A549 (cell line): Measurements from ENCODE around the gene ADGRG6. TPM values are rescaled to one million over a fixed set of nuclear protein-coding genes. Genes with fewer than 3 reads are reported as not detected.

Source experiments
- ATAC-seq, 2 experiments: fragments of 200-7000 bp in 1 of 2; fragments of >200 bp in 1 of 2; cut with Nextera tagmentation in 1 of 2; cut with Tn5 transposase in 1 of 2; 3 replicates each; pipeline versions ENCODE4 v1.8.0 to v1.9.1; 2018 to 2020; ENCODE audit warnings: mild to moderate bottlenecking in 1 of 2, moderate library complexity in 1 of 2
- CTCF ChIA-PET: fragments of 300-600 bp; sonication (Branson Sonifier 250); formaldehyde crosslinking; extraction: SDS; loops from one replicate; lab custom pipeline; 2021; ENCODE audit warnings: antibody characterized with exemption, inconsistent platforms; lab: Yijun Ruan, JAX
- POLR2A ChIA-PET: fragments of 350-600 bp; formaldehyde crosslinking; extraction: SDS; loops from one replicate; lab custom pipeline; 2021; ENCODE audit warnings: antibody characterized with exemption, inconsistent platforms; lab: Yijun Ruan, JAX
- DNase-seq, 2 experiments: peaks; one replicate each; pipeline versions ENCODE4 v3.0.0 to v3.0.0-alpha.2; 2011 to 2016; ENCODE audit warnings: low read depth in 1 of 2, low spot score in 1 of 2
- FAIRE-seq: peaks from 2 replicates; lab custom pipeline; 2011; peaks lifted over from hg19 to GRCh38; lab: Jason Lieb, UNC
- H3K27ac ChIP-seq, 2 experiments: fragments of >200 bp; sonication (Bioruptor Twin); formaldehyde crosslinking; 3 replicates each; pipeline ENCODE4 v1.5.1; 2016 to 2017
- H3K4me1 ChIP-seq: fragments of >200 bp; sonication (Bioruptor Twin); formaldehyde crosslinking; 3 replicates; pipeline ENCODE4 v1.6.1; 2016
- H3K4me2 ChIP-seq: fragments of >200 bp; sonication (Bioruptor Twin); formaldehyde crosslinking; 3 replicates; pipeline ENCODE4 v1.6.1; 2016
- H3K4me3 ChIP-seq: fragments of >200 bp; sonication (Bioruptor Twin); formaldehyde crosslinking; 3 replicates; pipeline ENCODE4 v1.5.1; 2016
- H3K9me3 ChIP-seq: fragments of >200 bp; sonication (Bioruptor Twin); formaldehyde crosslinking; 3 replicates; pipeline ENCODE4 v1.6.1; 2016
- CHD2 ChIP-seq: fragments of 150-350 bp; IDR thresholded peaks from 2 replicates; pipeline ENCODE4 v1.6.1; 2014; ENCODE audit warnings: low read length; ENCODE audit not compliant: partially characterized antibody
- EP300 ChIP-seq, 2 experiments: fragments of >200 bp; sonication (Bioruptor Twin); formaldehyde crosslinking; IDR thresholded peaks; 2 replicates in 1 of 2; 3 replicates in 1 of 2; pipeline ENCODE4 v1.6.1; 2016 to 2017
- FOSL2 ChIP-seq, 2 experiments: fragments of 450-650 bp in 1 of 2; fragments of >200 bp in 1 of 2; sonication (Bioruptor Twin) in 1 of 2; formaldehyde crosslinking; IDR thresholded peaks; 2 replicates each; pipeline versions ENCODE4 v1.5.0 to v1.6.1; 2016 to 2020; ENCODE audit warnings: mild to moderate bottlenecking in 1 of 2, moderate library complexity in 1 of 2
- GATA3 ChIP-seq: IDR thresholded peaks from 2 replicates; pipeline ENCODE4 v1.6.1; 2012; ENCODE audit warnings: borderline replicate concordance
- HDAC2 ChIP-seq: fragments of 200-600 bp; sonication (generic); IDR thresholded peaks from 2 replicates; pipeline ENCODE4 v1.6.1; 2016
- HEYL ChIP-seq: fragments of 250-450 bp; sonication (Bioruptor Pico); IDR thresholded peaks from 2 replicates; pipeline ENCODE4 v1.8.0; 2021; ENCODE audit warnings: mild to moderate bottlenecking, moderate library complexity
- HOXB13 ChIP-seq: fragments of 250-450 bp; sonication (Bioruptor Pico); IDR thresholded peaks from 2 replicates; pipeline ENCODE4 v1.5.0; 2020; ENCODE audit warnings: low read depth, mild to moderate bottlenecking, moderate library complexity
- HOXB5 ChIP-seq: fragments of 250-450 bp; sonication (Bioruptor Pico); IDR thresholded peaks from 2 replicates; pipeline ENCODE4 v1.5.0; 2020; ENCODE audit warnings: mild to moderate bottlenecking, moderate library complexity
- JUNB ChIP-seq: fragments of >200 bp; sonication (Bioruptor Twin); formaldehyde crosslinking; IDR thresholded peaks from 2 replicates; pipeline ENCODE4 v1.6.1; 2016
- MAFK ChIP-seq: fragments of 450-650 bp; IDR thresholded peaks from 2 replicates; pipeline ENCODE4 v1.6.1; 2014; ENCODE audit not compliant: partially characterized antibody
- MAX ChIP-seq: IDR thresholded peaks from 2 replicates; pipeline ENCODE4 v1.6.1; 2012
- NFE2L2 ChIP-seq: fragments of 150-350 bp; conservative IDR thresholded peaks from 2 replicates; pipeline ENCODE4 v1.6.1; 2014; ENCODE audit warnings: low read length
- PHF8 ChIP-seq: fragments of 200-600 bp; sonication (generic); IDR thresholded peaks from 2 replicates; pipeline ENCODE4 v1.6.1; 2016; ENCODE audit warnings: low read depth, mild to moderate bottlenecking, antibody characterized with exemption, moderate library complexity, borderline replicate concordance
- POLR2A ChIP-seq: IDR thresholded peaks from 2 replicates; pipeline ENCODE4 v1.6.1; 2012; ENCODE audit warnings: mild to moderate bottlenecking, low read length
- RARB ChIP-seq: fragments of 250-450 bp; sonication (Bioruptor Pico); IDR thresholded peaks from 2 replicates; pipeline ENCODE4 v1.8.0; 2021; ENCODE audit warnings: mild to moderate bottlenecking, moderate library complexity
- REST ChIP-seq: fragments of 200-600 bp; sonication (generic); IDR thresholded peaks from 2 replicates; pipeline ENCODE4 v1.6.1; 2016; ENCODE audit warnings: antibody characterized with exemption, mild to moderate bottlenecking, moderate library complexity
- RFX5 ChIP-seq: fragments of 450-650 bp; IDR thresholded peaks from 2 replicates; pipeline ENCODE4 v1.7.1; 2014; ENCODE audit warnings: antibody characterized with exemption, mild to moderate bottlenecking, moderate library complexity
- SMC3 ChIP-seq: fragments of >200 bp; sonication (Bioruptor Twin); formaldehyde crosslinking; IDR thresholded peaks from 3 replicates; pipeline ENCODE4 v1.6.1; 2018; ENCODE audit warnings: inconsistent platforms
- TP53 ChIP-seq: fragments of 250-450 bp; sonication (Bioruptor Pico); IDR thresholded peaks from 2 replicates; pipeline ENCODE4 v1.5.0; 2021; ENCODE audit warnings: mild to moderate bottlenecking, moderate library complexity
- USF2 ChIP-seq: fragments of 450-650 bp; IDR thresholded peaks from 2 replicates; pipeline ENCODE4 v1.6.1; 2014; ENCODE audit warnings: antibody characterized with exemption
- ZC3H11A ChIP-seq: fragments of 450-650 bp; IDR thresholded peaks from 2 replicates; pipeline ENCODE4 v1.6.1; 2014; ENCODE audit warnings: antibody characterized with exemption, mild to moderate bottlenecking
- ZNF302 ChIP-seq: fragments of 250-450 bp; sonication (Bioruptor Pico); IDR thresholded peaks from 2 replicates; pipeline ENCODE4 v1.9.0; 2021; ENCODE audit warnings: inconsistent platforms, mild to moderate bottlenecking, moderate library complexity
- WGBS: methylation state at CpG from one replicate; pipeline ENCODE4 v1.1.6; 2017; ENCODE audit errors: missing lambda C conversion rate; 5-methylcytosine and 5-hydroxymethylcytosine counted together
- polyA plus RNA-seq, 4 experiments: library from polyadenylated mRNA; depleted of rRNA in 3 of 4; stranded (reverse); fragments of >200 nt; fragmentation: RNase III in 1 of 4; extraction: RNeasy Plus Mini Kit Qiagen cat#74134 plus additional on column Dnase treatment in 1 of 4; gene quantifications; 2 replicates in 3 of 4; 3 replicates in 1 of 4; pipeline ENCODE4 v1.2.3, GENCODE V29; 2011 to 2017

ADGRG6 gene
- polyA plus RNA-seq, 2 of the 4 experiments (the other 2 are of a cell fraction), result 55.4 to 181 TPM

GRCh38 chr6:142369266-142369665 lies 67.5 kb downstream of the ADGRG6 start:
- H3K4me3 ChIP-seq, result peak overlapping the region; percentile 32; the same call in 1 of the 3 replicates
- H3K4me1 ChIP-seq, result peaks cover 70% of the 10 kb centered on the region
- TF ChIP-seq USF2 (peak; percentile 21; the same call in 1 of the 2 replicates), ZNF302 (CRISPR knock-in tag) (no peak)
- no peak for ATAC-seq
- ChIA-PET POLR2A (no interaction called here), CTCF (no interaction called here)
- no peak for DNase-seq
- no peaks in the 10 kb centered on the region for H3K9me3 ChIP-seq
- peak overlapping the region; percentile 45 for H3K4me2 ChIP-seq
- H3K27ac ChIP-seq, result peak overlapping the region; percentile 69 to 72
- 84% methylated on average over 1 of the region's 1 CpG for WGBS
- FAIRE-seq, result no peak

- WGBS, result 6% methylated on average over 2 of the region's 2 CpGs
- no peak for ATAC-seq
- no peaks in the 10 kb centered on the region for H3K9me3 ChIP-seq
- H3K4me2 ChIP-seq, result peak overlapping the region; percentile 92
- peak overlapping the region; percentile 94 to 97 for H3K27ac ChIP-seq
- ChIA-PET POLR2A (no interaction called here), CTCF (interaction anchor here (1.2 to 3.8 kb wide), 4 partner anchors 16 to 209 kb away, joined by 3 to 11 read pairs (median 4); partner anchors contain the start of gene ADGRG6)
- TF ChIP-seq HOXB5 (CRISPR knock-in tag) (no peak), TP53 (CRISPR knock-in tag) (no peak), MAX (peak; percentile 36; the same call in 1 of the 2 replicates), POLR2A (no peak), HEYL (CRISPR knock-in tag) (0 out of 2 replicates have a peak, but pooled peaks have one; percentile 43), NFE2L2 (no peak), SMC3 (no peak), FOSL2 (IDR thresholded peaks at IDR 0.05) (no peak), FOSL2 (CRISPR knock-in tag; IDR thresholded peaks at IDR 0.05) (peak; percentile 32; the same call in 1 of the 2 replicates), HOXB13 (CRISPR knock-in tag) (peak; percentile 45; the same call in 1 of the 2 replicates), RARB (CRISPR knock-in tag) (no peak), CHD2 (no peak), ZC3H11A (no peak), GATA3 (peak; percentile 26; the same call in 1 of the 2 replicates), HDAC2 (no peak), REST (no peak), EP300 (IDR thresholded peaks at IDR 0.05) (peak in 1 of 2 experiments; percentile 19; a peak in 1 of 5 replicates), RFX5 (no peak), PHF8 (no peak), MAFK (no peak), JUNB (no peak)
- H3K4me3 ChIP-seq, result peak overlapping the region; percentile 0; the same call in 1 of the 3 replicates
- H3K4me1 ChIP-seq, result peaks cover 78% of the 10 kb centered on the region
- no peak for FAIRE-seq
- peak in 1 of 2 experiments; percentile 83 for DNase-seq
Observed at GRCh38 chr6:142372348-142372747, 70.5 kb downstream of the ADGRG6 start.
